Colonic mucosa (tissue), 4 donors: Measurements from ENCODE around the gene THSD4. TPM values are rescaled to one million over a fixed set of nuclear protein-coding genes. Genes with fewer than 3 reads are reported as not detected.
"Not testable (repeated sequence)": the region's sequence is repeated elsewhere in the genome, so short reads cannot be mapped to it uniquely, and the experiment has no call there.

ENCODE experiments used
- DNase-seq: peaks from one replicate; pipeline ENCODE4 v3.0.0-alpha.2; 2020
- H3K27ac ChIP-seq: fragments of 200-600 bp; one replicate; pipeline ENCODE4 v1.8.0; 2021
- H3K27me3 ChIP-seq: fragments of 200-600 bp; one replicate; pipeline ENCODE4 v1.8.0; 2021
- H3K36me3 ChIP-seq: fragments of 200-600 bp; one replicate; pipeline ENCODE4 v1.8.0; 2021
- H3K4me1 ChIP-seq: fragments of 200-600 bp; one replicate; pipeline ENCODE4 v1.8.0; 2021; ENCODE audit warnings: mild to moderate bottlenecking
- H3K4me3 ChIP-seq: fragments of 200-600 bp; one replicate; pipeline ENCODE4 v1.8.0; 2021
- H3K9ac ChIP-seq, 2 donors: one replicate each; pipeline ENCODE4 v1.7.0; 2013; ENCODE audit warnings: control low read depth in 2 of 2, low read depth in 2 of 2, low read length in 2 of 2
- H3K9me3 ChIP-seq: fragments of 200-600 bp; one replicate; pipeline ENCODE4 v1.8.0; 2021
- CTCF ChIP-seq: fragments of 200-600 bp; IDR thresholded peaks from one replicate; pipeline ENCODE4 v1.8.0; 2022; ENCODE audit warnings: antibody characterized with exemption, mild to moderate bottlenecking
- intact Hi-C: fragments of 100-400 bp; cut with DNase I; formaldehyde crosslinking; loops from one replicate; pipeline ENCODE4 v1.14.1; 2022
- total RNA-seq, 2 donors: library from RNA; stranded (reverse); fragmentation: NEBNext Ultra II Directional in 1 of 2; extraction: Animal tissue kit (Norgen Biotek cat#: 25700) in 1 of 2; gene quantifications; one replicate each; pipeline ENCODE4 v1.2.1, GENCODE V29; 2021
- donor health status: healthy.
- donor health status: DM: no; HTN: no; CAD: no.
- donor health status: DM: no; HTN: no; CAD: no.

Gene THSD4
- total RNA-seq, 2 donors from 2014 or later = 18.8 to 23.5 TPM

GRCh38 chr15:71201477-71201876 lies 86.2 kb downstream of the THSD4 start:
- no peaks in the 10 kb centered on the region for H3K36me3 ChIP-seq
- H3K4me3 ChIP-seq = no peak overlapping the region
- peak; percentile 24 for DNase-seq
- no peak for TF ChIP-seq CTCF
- H3K27me3 ChIP-seq = no peaks in the 10 kb centered on the region
- no peaks in the 10 kb centered on the region for H3K4me1 ChIP-seq
- intact Hi-C loops = no loop called here
- no peak overlapping the region for H3K9ac ChIP-seq
- no peaks in the 10 kb centered on the region for H3K9me3 ChIP-seq
- no peak overlapping the region for H3K27ac ChIP-seq

- Histone ChIP-seq H3K4me1 (no peaks in the 10 kb centered on the region), H3K4me3 (no peak overlapping the region), H3K36me3 (no peaks in the 10 kb centered on the region), H3K9ac (no peak overlapping the region), H3K27me3 (no peaks in the 10 kb centered on the region), H3K9me3 (no peaks in the 10 kb centered on the region), H3K27ac (no peak overlapping the region)
- DNase-seq = no peak
- intact Hi-C loops = no loop called here
- TF ChIP-seq CTCF = no peak
Measured at GRCh38 chr15:71202712-71203111, 87.4 kb downstream of the THSD4 start.

GRCh38 chr15:71203586-71204474 lies 88.6 kb downstream of the THSD4 start:
- H3K36me3 ChIP-seq = no peaks in the 10 kb centered on the region
- intact Hi-C loops = no loop called here
- H3K27me3 ChIP-seq = no peaks in the 10 kb centered on the region
- H3K4me1 ChIP-seq = no peaks in the 10 kb centered on the region
- no peak for DNase-seq
- H3K9ac ChIP-seq = no peak overlapping the region
- H3K27ac ChIP-seq = no peak overlapping the region
- no peaks in the 10 kb centered on the region for H3K9me3 ChIP-seq
- no peak for TF ChIP-seq CTCF
- no peak overlapping the region for H3K4me3 ChIP-seq

GRCh38 chr15:71207141-71207540 lies 91.9 kb downstream of the THSD4 start:
- no peak for TF ChIP-seq CTCF

GRCh38 chr15:71212146-71212545 lies 96.9 kb downstream of the THSD4 start:
- Histone ChIP-seq H3K4me1 (no peaks in the 10 kb centered on the region), H3K27me3 (no peaks in the 10 kb centered on the region), H3K27ac (no peak overlapping the region), H3K9ac (no peak overlapping the region), H3K4me3 (no peak overlapping the region), H3K36me3 (no peaks in the 10 kb centered on the region), H3K9me3 (no peaks in the 10 kb centered on the region)
- intact Hi-C loops = no loop called here
- DNase-seq = no peak
- no peak for TF ChIP-seq CTCF

More at GRCh38 chr15:71207141-71207540, 91.9 kb downstream of the THSD4 start:
- H3K27ac ChIP-seq = no peak overlapping the region
- no peaks in the 10 kb centered on the region for H3K9me3 ChIP-seq
- intact Hi-C loops = no loop called here
- H3K9ac ChIP-seq = no peak overlapping the region
- DNase-seq = no peak
- H3K27me3 ChIP-seq = no peaks in the 10 kb centered on the region
- no peaks in the 10 kb centered on the region for H3K36me3 ChIP-seq
- H3K4me3 ChIP-seq = no peak overlapping the region
- H3K4me1 ChIP-seq = no peaks in the 10 kb centered on the region

- intact Hi-C loops, H3K36me3 ChIP-seq, DNase-seq, H3K27ac ChIP-seq, H3K4me3 ChIP-seq, H3K4me1 ChIP-seq, H3K27me3 ChIP-seq, H3K9ac ChIP-seq, H3K9me3 ChIP-seq: not testable (repeated sequence)
Measured at GRCh38 chr15:71213943-71214342, 98.7 kb downstream of the THSD4 start.
